Peyer's patch (tissue), 4 donors: ENCODE data around the gene AHRR. TPM values are rescaled to one million over a fixed set of nuclear protein-coding genes. Genes with fewer than 3 reads are reported as not detected.
"Not testable (repeated sequence)": the region's sequence is repeated elsewhere in the genome, so short reads cannot be mapped to it uniquely, and the experiment has no call there.

Experiments
- DNase-seq, 3 donors: peaks; one replicate each; pipeline ENCODE4 v3.0.0-alpha.2; 2017 to 2019
- H3K27ac ChIP-seq, 4 donors: fragments of 200-600 bp; sonication (generic); one replicate each; pipeline ENCODE4 v1.5.1; 2016 to 2019
- H3K27me3 ChIP-seq, 2 donors: fragments of 200-600 bp; sonication (generic); one replicate each; pipeline ENCODE4 v1.5.1; 2019
- H3K36me3 ChIP-seq, 3 donors: fragments of 200-600 bp; sonication (generic); one replicate each; pipeline ENCODE4 v1.5.1; 2016 to 2019
- H3K4me1 ChIP-seq, 4 donors: fragments of 200-600 bp; sonication (generic); one replicate each; pipeline ENCODE4 v1.5.1; 2016 to 2019
- H3K4me3 ChIP-seq, 4 donors: fragments of 200-600 bp; sonication (generic); 1 replicate in 3 of 4; 2 replicates in 1 of 4; pipeline ENCODE4 v1.5.1; 2016 to 2019; ENCODE audit warnings: mild to moderate bottlenecking in 1 of 4
- H3K9me3 ChIP-seq, 4 donors: fragments of 200-600 bp; sonication (generic); one replicate each; pipeline ENCODE4 v1.5.1; 2016 to 2019; ENCODE audit warnings: mild to moderate bottlenecking in 1 of 4
- CTCF ChIP-seq, 6 experiments: fragments of 450-650 bp in 4 of 6; fragments of 200-600 bp in 2 of 6; sonication (generic) in 1 of 6; IDR thresholded peaks; one replicate each; pipeline ENCODE4 v1.5.1; 2017 to 2019; ENCODE audit warnings: antibody characterized with exemption in 6 of 6, mild to moderate bottlenecking in 3 of 6, moderate library complexity in 1 of 6
- POLR2A ChIP-seq, 2 donors: fragments of 450-650 bp; IDR thresholded peaks; one replicate each; pipeline ENCODE4 v1.5.1; 2017; ENCODE audit warnings: antibody characterized with exemption in 2 of 2, mild to moderate bottlenecking in 2 of 2, moderate library complexity in 2 of 2
- total RNA-seq, 4 donors: library from RNA; depleted of rRNA; stranded (reverse); fragments of >200 nt; gene quantifications; one replicate each; pipeline ENCODE4 v1.1.0, GENCODE V29; 2016

The AHRR gene
- 10 to 100 TPM in 1 of 4 donors, 1 to 10 TPM in 3; 1.6 to 28.1 (median 2.4) TPM for total RNA-seq

GRCh38 chr5:321230-321725, at the start of gene AHRR:
AHRR (plus strand) TSS chr5:321714; CDS start chr5:343903, 22,189 bp downstream.
- Histone ChIP-seq H3K27ac (peak within 1 kb of the TSS in 2 of 4 donors; percentile 1 to 31), H3K4me3 (peak within 1 kb of the TSS; percentile 34 to 60 (median 55)), H3K9me3 (no peaks in the 10 kb centered on the region), H3K4me1 (peaks cover 0 to 25% (median 12%) of the 10 kb centered on the region in 4 donors), H3K36me3 (no peaks in the 10 kb centered on the region), H3K27me3 (peaks cover 0 to 37% of the 10 kb centered on the region in 2 donors)
- TF ChIP-seq POLR2A (IDR thresholded peaks at IDR 0.05) = no peak
- peak in 4 of 6 experiments; percentile 35 to 61 (median 53) for TF ChIP-seq CTCF (IDR thresholded peaks at IDR 0.05)
- peak in 2 of 3 donors; percentile 75 to 84 for DNase-seq

GRCh38 chr5:271828-272167, 49.7 kb upstream of the AHRR start:
- Histone ChIP-seq H3K36me3 (peaks cover 0 to 24% (median 0%) of the 10 kb centered on the region in 3 donors), H3K4me1 (peaks cover 0 to 21% (median 1%) of the 10 kb centered on the region in 4 donors), H3K27ac (peak overlapping the region; percentile 87 to 95 (median 91)), H3K4me3 (peak overlapping the region; percentile 89 to 100 (median 99))
- H3K9me3 ChIP-seq, DNase-seq, H3K27me3 ChIP-seq: not testable (repeated sequence)

- Histone ChIP-seq H3K4me1 (peaks cover 0 to 21% (median 1%) of the 10 kb centered on the region in 4 donors), H3K4me3 (peak overlapping the region in 2 of 4 donors; percentile 89 to 100), H3K36me3 (peaks cover 0 to 25% (median 0%) of the 10 kb centered on the region in 3 donors)
- not testable (repeated sequence) for H3K27me3 ChIP-seq, DNase-seq, H3K9me3 ChIP-seq, H3K27ac ChIP-seq
Observed at GRCh38 chr5:273091-273490, 48.4 kb upstream of the AHRR start.

DNA sequence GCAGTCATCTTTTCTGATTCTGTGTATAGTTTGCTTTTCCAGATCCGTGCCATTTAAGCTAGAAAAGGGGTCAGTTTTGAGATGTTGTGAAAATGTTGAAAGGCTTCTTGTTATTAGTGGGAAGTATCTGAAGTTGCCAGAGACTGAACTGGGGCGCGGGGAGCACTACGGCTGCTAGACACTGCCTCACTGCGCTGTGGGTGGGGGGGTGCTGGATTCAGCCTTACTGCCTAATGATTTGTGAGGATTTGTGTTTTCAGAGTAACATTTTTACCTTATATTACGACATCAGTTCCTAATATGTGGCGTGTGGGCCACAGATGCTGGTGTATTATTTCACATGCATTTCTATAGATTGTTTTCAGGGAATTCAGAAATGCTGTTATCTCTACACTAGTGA, 48.0 kb upstream of the AHRR start:
- not testable (repeated sequence) for H3K27ac ChIP-seq, DNase-seq, H3K9me3 ChIP-seq, H3K27me3 ChIP-seq
- H3K4me3 ChIP-seq = peak overlapping the region in 1 of 4 donors; percentile 100
- peaks cover 0 to 25% (median 0%) of the 10 kb centered on the region in 3 donors for H3K36me3 ChIP-seq
- peaks cover 0 to 21% (median 1%) of the 10 kb centered on the region in 4 donors for H3K4me1 ChIP-seq

DNA sequence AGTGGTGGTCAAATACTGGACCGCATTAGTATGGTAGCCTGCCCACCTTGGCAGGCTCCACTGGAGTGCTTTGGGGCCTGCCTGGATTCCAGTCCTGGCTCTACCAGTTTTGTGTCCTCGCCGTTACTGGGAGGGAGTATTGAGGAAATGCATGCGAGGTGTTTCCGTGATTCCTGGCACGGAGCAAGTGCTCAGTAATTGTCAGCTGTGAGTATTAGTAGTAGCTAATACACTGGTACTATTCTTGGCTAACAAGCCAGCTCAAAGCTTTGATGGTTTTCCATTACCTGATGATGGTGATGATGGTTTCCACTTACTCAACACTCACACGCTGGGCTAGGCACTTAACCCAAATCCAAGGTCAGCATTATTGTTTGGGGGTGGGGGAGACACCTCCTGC, 47.2 kb upstream of the AHRR start:
- DNase-seq, H3K4me3 ChIP-seq, H3K27me3 ChIP-seq, H3K9me3 ChIP-seq, H3K27ac ChIP-seq: not testable (repeated sequence)
- Histone ChIP-seq H3K4me1 (peaks cover 0 to 21% (median 1%) of the 10 kb centered on the region in 4 donors), H3K36me3 (peaks cover 0 to 25% (median 0%) of the 10 kb centered on the region in 3 donors)

- H3K36me3 ChIP-seq = peaks cover 0 to 25% (median 0%) of the 10 kb centered on the region in 3 donors
- no peak for TF ChIP-seq POLR2A (IDR thresholded peaks at IDR 0.05)
- no peak for TF ChIP-seq CTCF (IDR thresholded peaks at IDR 0.05)
Observed at GRCh38 chr5:278646-279045, 42.9 kb upstream of the AHRR start.

GRCh38 chr5:279051-279665, 42.4 kb upstream of the AHRR start:
- not testable (repeated sequence) for H3K4me1 ChIP-seq, H3K27me3 ChIP-seq, H3K9me3 ChIP-seq, DNase-seq, H3K27ac ChIP-seq, H3K4me3 ChIP-seq
- H3K36me3 ChIP-seq = peaks cover 0 to 24% (median 0%) of the 10 kb centered on the region in 3 donors

More at GRCh38 chr5:278646-279045, 42.9 kb upstream of the AHRR start:
- H3K4me1 ChIP-seq = peaks cover 0 to 8% (median 0%) of the 10 kb centered on the region in 4 donors
- H3K9me3 ChIP-seq = no peaks in the 10 kb centered on the region
- no peak for DNase-seq
- H3K27ac ChIP-seq = no peak overlapping the region
- no peak overlapping the region for H3K4me3 ChIP-seq
- no peaks in the 10 kb centered on the region for H3K27me3 ChIP-seq

- peak in 1 of 3 donors; percentile 42 for DNase-seq
- peaks cover 0 to 5% (median 0%) of the 10 kb centered on the region in 4 donors for H3K4me1 ChIP-seq
- no peaks in the 10 kb centered on the region for H3K27me3 ChIP-seq
- H3K36me3 ChIP-seq = peaks cover 0 to 27% (median 0%) of the 10 kb centered on the region in 3 donors
- TF ChIP-seq CTCF (IDR thresholded peaks at IDR 0.05) (no peak), POLR2A (IDR thresholded peaks at IDR 0.05) (no peak)
- H3K9me3 ChIP-seq = no peaks in the 10 kb centered on the region
- H3K27ac ChIP-seq = no peak overlapping the region
- H3K4me3 ChIP-seq = no peak overlapping the region
Observed at GRCh38 chr5:285991-286557, 35.4 kb upstream of the AHRR start.

DNA sequence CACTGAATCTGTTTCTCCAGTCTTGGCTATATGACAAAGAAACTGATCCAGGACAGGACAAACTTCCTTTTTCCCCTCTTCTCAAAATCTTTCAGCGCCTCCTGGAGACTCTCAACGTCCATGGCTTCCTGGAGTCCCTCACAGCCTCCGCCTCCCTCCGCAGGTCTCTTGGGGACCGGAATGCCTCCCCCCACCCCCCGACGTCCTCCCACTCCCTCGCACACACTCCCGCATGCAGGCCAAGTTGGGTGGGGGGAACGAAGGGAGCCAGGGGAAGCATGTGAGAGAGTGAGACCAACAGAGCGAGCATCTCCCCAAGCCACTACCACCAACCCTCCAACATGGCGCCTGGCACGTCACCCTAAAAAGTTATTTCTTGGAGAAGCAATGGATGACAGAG, 31.3 kb upstream of the AHRR start:
- H3K27me3 ChIP-seq, H3K9me3 ChIP-seq, H3K4me1 ChIP-seq, H3K27ac ChIP-seq, DNase-seq, H3K4me3 ChIP-seq: not testable (repeated sequence)
- H3K36me3 ChIP-seq = peaks cover 0 to 28% (median 0%) of the 10 kb centered on the region in 3 donors

- H3K9me3 ChIP-seq, H3K27me3 ChIP-seq, H3K27ac ChIP-seq, DNase-seq, H3K4me3 ChIP-seq, H3K4me1 ChIP-seq: not testable (repeated sequence)
- peaks cover 0 to 17% (median 0%) of the 10 kb centered on the region in 3 donors for H3K36me3 ChIP-seq
Observed at GRCh38 chr5:291345-291744, 30.2 kb upstream of the AHRR start.

GRCh38 chr5:294788-295187, 26.7 kb upstream of the AHRR start:
- not testable (repeated sequence) for H3K4me1 ChIP-seq, DNase-seq, H3K27me3 ChIP-seq

More at GRCh38 chr5:294788-295187, 26.7 kb upstream of the AHRR start:
- H3K9me3 ChIP-seq, H3K4me3 ChIP-seq, H3K27ac ChIP-seq: not testable (repeated sequence)
- peaks cover 0 to 13% (median 0%) of the 10 kb centered on the region in 3 donors for H3K36me3 ChIP-seq
